ENCODE measurements around the gene EIF3J.

- TF ChIP-seq CTCF (IDR thresholded peaks at IDR 0.05) (no peak), POLR2A (IDR thresholded peaks at IDR 0.05) (no peak)
These were observed 32.4 kb downstream of the EIF3J start for GRCh38 chr15:44569316-44569715.
